Smooth muscle cell (in vitro differentiated cells): Measurements from ENCODE around the gene STX2. TPM values are rescaled to one million over a fixed set of nuclear protein-coding genes. Genes with fewer than 3 reads are reported as not detected.

Experiments used
- DNase-seq: peaks from one replicate; lab custom pipeline; 2025; ENCODE audit not compliant: unreplicated experiment; lab: John Stamatoyannopoulos, UW
- H2AFZ ChIP-seq: fragments of 200-600 bp; sonication (generic); 2 replicates; pipeline ENCODE4 v1.6.0; 2016; ENCODE audit warnings: antibody characterized with exemption, low read depth, mild to moderate bottlenecking
- H3F3A ChIP-seq: fragments of 200-600 bp; sonication (generic); 2 replicates; pipeline ENCODE4 v1.6.0; 2017; ENCODE audit warnings: antibody characterized with exemption, low read depth
- H3K27ac ChIP-seq: fragments of 200-600 bp; sonication (generic); 2 replicates; pipeline ENCODE4 v1.5.1; 2016; ENCODE audit warnings: low read depth, mild to moderate bottlenecking
- H3K27me3 ChIP-seq: fragments of 200-600 bp; sonication (generic); 2 replicates; pipeline ENCODE4 v1.6.1; 2016; ENCODE audit warnings: low read depth, mild to moderate bottlenecking
- H3K36me3 ChIP-seq: fragments of 200-600 bp; sonication (generic); 2 replicates; pipeline ENCODE4 v1.5.1; 2016; ENCODE audit warnings: low read depth
- H3K4me1 ChIP-seq: fragments of 200-600 bp; sonication (generic); 2 replicates; pipeline ENCODE4 v1.5.1; 2016; ENCODE audit warnings: low read depth
- H3K4me2 ChIP-seq: fragments of 200-600 bp; sonication (generic); 2 replicates; pipeline ENCODE4 v1.6.0; 2016; ENCODE audit warnings: mild to moderate bottlenecking
- H3K4me3 ChIP-seq: fragments of 200-600 bp; sonication (generic); 2 replicates; pipeline ENCODE4 v1.5.1; 2016; ENCODE audit warnings: mild to moderate bottlenecking
- H3K79me2 ChIP-seq: fragments of 200-600 bp; sonication (generic); 2 replicates; pipeline ENCODE4 v1.6.0; 2016; ENCODE audit warnings: low read depth, mild to moderate bottlenecking
- H3K9ac ChIP-seq: fragments of 200-600 bp; sonication (generic); 2 replicates; pipeline ENCODE4 v1.6.0; 2016; ENCODE audit warnings: low read depth
- H3K9me3 ChIP-seq: fragments of 200-600 bp; sonication (generic); replicated peaks from 2 replicates; pipeline ENCODE4 v1.5.1; 2016; ENCODE audit warnings: low read depth
- H4K20me1 ChIP-seq: fragments of 200-600 bp; sonication (generic); 2 replicates; pipeline ENCODE4 v1.6.0; 2016; ENCODE audit warnings: low read depth
- CTCF ChIP-seq: fragments of 200-600 bp; sonication (generic); IDR thresholded peaks from 2 replicates; pipeline ENCODE4 v1.5.1; 2017; ENCODE audit warnings: borderline replicate concordance, mild to moderate bottlenecking, antibody characterized with exemption; ENCODE audit not compliant: insufficient read depth, poor library complexity, severe bottlenecking
- WGBS: methylation state at CpG from one replicate; pipeline ENCODE4 v1.1.7; 2016; ENCODE audit warnings: low lambda C conversion rate; 5-methylcytosine and 5-hydroxymethylcytosine counted together
- polyA plus RNA-seq: library from polyadenylated mRNA; unstranded; fragments of >200 nt; fragmentation: Nextera tagmentation; extraction: Ambion mirVana; gene quantifications from 2 replicates; pipeline ENCODE4 v1.2.1, GENCODE V29; 2016
- total RNA-seq: library from RNA; depleted of rRNA; stranded (reverse); fragments of >200 nt; gene quantifications from 2 replicates; pipeline ENCODE4 v1.2.3, GENCODE V29; 2014

The STX2 gene
- total and polyA plus RNA-seq, 2 experiments from 2014 or later, result 25.3 to 32.8 TPM

- no peak overlapping the region for H3K9ac ChIP-seq
- no peak overlapping the region for H3K27ac ChIP-seq
- H3K9me3 ChIP-seq, result no peaks in the 10 kb centered on the region
- no peak overlapping the region for H2AFZ ChIP-seq
- H4K20me1 ChIP-seq, result no peaks in the 10 kb centered on the region
- DNase-seq, result no peak
- H3K4me1 ChIP-seq, result no peaks in the 10 kb centered on the region
- no peaks in the 10 kb centered on the region for H3K27me3 ChIP-seq
- H3K4me2 ChIP-seq, result no peak overlapping the region
- no peaks in the 10 kb centered on the region for H3F3A ChIP-seq
- WGBS, result 94% methylated on average over 5 of the region's 5 CpGs
- H3K36me3 ChIP-seq, result peaks cover 1% of the 10 kb centered on the region
- no peaks in the 10 kb centered on the region for H3K79me2 ChIP-seq
- TF ChIP-seq CTCF, result no peak
- H3K4me3 ChIP-seq, result no peak overlapping the region
Measured at GRCh38 chr12:130803702-130804101, 35.3 kb downstream of the STX2 start.

- Histone ChIP-seq H4K20me1 (no peaks in the 10 kb centered on the region), H3K27ac (no peak overlapping the region), H3K4me2 (no peak overlapping the region), H3K9ac (no peak overlapping the region), H3K36me3 (peaks cover 5% of the 10 kb centered on the region), H3K27me3 (no peaks in the 10 kb centered on the region), H3F3A (no peaks in the 10 kb centered on the region), H3K9me3 (no peaks in the 10 kb centered on the region), H3K4me1 (no peaks in the 10 kb centered on the region), H3K4me3 (no peak overlapping the region), H3K79me2 (no peaks in the 10 kb centered on the region), H2AFZ (no peak overlapping the region)
- DNase-seq, result no peak
- 93% methylated on average over 2 of the region's 2 CpGs for WGBS
- TF ChIP-seq CTCF, result no peak
Measured at GRCh38 chr12:130800312-130800711, 38.7 kb downstream of the STX2 start.

- Histone ChIP-seq H4K20me1 (no peaks in the 10 kb centered on the region), H3F3A (no peaks in the 10 kb centered on the region), H3K4me2 (no peak overlapping the region), H3K9me3 (no peaks in the 10 kb centered on the region), H2AFZ (no peak overlapping the region), H3K4me1 (no peaks in the 10 kb centered on the region), H3K9ac (no peak overlapping the region), H3K27me3 (no peaks in the 10 kb centered on the region), H3K79me2 (no peaks in the 10 kb centered on the region), H3K27ac (no peak overlapping the region), H3K36me3 (peaks cover 5% of the 10 kb centered on the region), H3K4me3 (no peak overlapping the region)
- WGBS, result 89% methylated on average over 4 of the region's 4 CpGs
- DNase-seq, result no peak
- TF ChIP-seq CTCF, result no peak
Measured at GRCh38 chr12:130799051-130799450, 40.0 kb downstream of the STX2 start.

GRCh38 chr12:130796985-130797686, 41.9 kb downstream of the STX2 start:
- no peak for TF ChIP-seq CTCF
- Histone ChIP-seq H3K9me3 (no peaks in the 10 kb centered on the region), H3F3A (no peaks in the 10 kb centered on the region), H3K79me2 (no peaks in the 10 kb centered on the region), H2AFZ (no peak overlapping the region), H3K36me3 (peaks cover 5% of the 10 kb centered on the region), H3K27ac (no peak overlapping the region), H3K4me3 (no peak overlapping the region), H3K4me1 (no peaks in the 10 kb centered on the region), H3K9ac (no peak overlapping the region), H3K27me3 (no peaks in the 10 kb centered on the region), H3K4me2 (no peak overlapping the region), H4K20me1 (no peaks in the 10 kb centered on the region)
- WGBS, result 91% methylated on average over 19 of the region's 19 CpGs
- no peak for DNase-seq
